Activated CD8-positive, alpha-beta memory T cell treated with anti-CD3 and anti-CD28 coated beads for 1 hour (primary cell): Measurements from ENCODE around the gene AVPR2.

Experiments used
- DNase-seq, 2 donors: peaks; one replicate each; pipeline ENCODE4 v3.0.0-alpha.2; 2020; ENCODE audit warnings: low read depth in 1 of 2; ENCODE audit errors: extremely low read depth in 1 of 2

Gene AVPR2

DNA sequence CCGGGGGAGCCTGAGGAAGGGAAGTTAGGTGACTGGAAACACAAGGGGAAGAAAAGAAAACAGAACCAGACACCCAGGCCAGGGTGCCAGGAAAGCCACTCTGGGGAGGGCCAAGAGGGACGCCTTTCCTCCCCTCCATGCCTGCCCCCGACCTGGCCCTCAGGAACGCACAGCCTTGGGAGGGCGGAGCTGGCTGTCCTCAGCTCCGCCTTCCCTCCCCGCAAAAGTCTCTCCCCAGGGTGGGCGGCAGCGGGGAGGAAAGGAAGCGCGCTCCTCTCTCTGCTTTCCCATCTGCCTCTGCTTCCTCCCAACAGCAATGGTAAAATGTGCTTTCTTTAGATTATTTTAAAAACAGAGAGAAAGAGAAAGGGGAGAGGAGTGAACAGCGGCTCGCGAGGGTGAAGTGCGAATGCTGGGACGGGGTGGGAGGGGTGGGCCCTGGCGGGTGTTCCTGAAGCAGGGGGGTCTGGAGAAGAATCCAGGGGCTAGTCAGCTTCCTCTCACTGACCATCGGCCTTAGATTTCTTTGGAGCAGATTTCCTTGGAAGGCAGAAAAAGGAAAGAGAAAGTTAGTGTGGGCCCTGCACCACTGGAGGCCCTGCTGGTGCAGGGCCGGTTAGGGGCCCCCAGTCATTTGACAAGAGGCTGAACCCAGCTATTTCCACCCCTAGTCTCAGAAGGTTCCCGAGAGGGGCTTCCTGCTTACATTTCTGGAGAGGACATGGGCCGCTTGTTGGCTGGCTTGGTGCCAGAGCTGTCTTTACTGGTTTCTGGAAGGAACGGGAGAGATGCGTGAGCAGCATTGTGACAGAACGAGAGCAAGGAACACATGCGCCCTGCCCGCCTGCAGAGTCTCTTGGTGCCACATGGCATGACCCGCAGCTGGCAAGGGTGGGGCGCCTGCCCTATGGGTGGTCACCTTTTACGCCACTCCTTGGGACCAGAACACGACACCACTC, 44.7 kb downstream of the AVPR2 start:
- DNase-seq, result no peak

DNA sequence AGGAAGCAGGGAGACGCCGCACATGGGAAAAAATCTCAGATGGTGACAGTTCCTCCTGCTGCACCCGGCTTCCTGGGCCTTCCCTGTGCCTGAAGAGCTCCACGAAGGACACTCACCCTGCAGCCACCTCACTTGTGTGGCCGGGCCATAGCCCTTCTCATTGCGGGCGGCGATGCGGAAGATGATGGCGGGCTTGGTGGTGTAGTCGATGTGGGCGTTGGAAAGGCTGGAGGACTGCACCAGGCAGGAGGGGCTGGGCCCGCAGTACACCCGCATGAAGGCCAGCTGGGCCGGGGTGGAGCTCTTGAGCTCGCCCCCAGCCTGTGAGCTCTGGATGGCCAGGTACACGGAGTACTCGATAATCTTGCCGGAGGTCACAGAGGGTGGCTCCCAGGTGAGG, 45.7 kb downstream of the AVPR2 start:
- no peak for DNase-seq

DNA sequence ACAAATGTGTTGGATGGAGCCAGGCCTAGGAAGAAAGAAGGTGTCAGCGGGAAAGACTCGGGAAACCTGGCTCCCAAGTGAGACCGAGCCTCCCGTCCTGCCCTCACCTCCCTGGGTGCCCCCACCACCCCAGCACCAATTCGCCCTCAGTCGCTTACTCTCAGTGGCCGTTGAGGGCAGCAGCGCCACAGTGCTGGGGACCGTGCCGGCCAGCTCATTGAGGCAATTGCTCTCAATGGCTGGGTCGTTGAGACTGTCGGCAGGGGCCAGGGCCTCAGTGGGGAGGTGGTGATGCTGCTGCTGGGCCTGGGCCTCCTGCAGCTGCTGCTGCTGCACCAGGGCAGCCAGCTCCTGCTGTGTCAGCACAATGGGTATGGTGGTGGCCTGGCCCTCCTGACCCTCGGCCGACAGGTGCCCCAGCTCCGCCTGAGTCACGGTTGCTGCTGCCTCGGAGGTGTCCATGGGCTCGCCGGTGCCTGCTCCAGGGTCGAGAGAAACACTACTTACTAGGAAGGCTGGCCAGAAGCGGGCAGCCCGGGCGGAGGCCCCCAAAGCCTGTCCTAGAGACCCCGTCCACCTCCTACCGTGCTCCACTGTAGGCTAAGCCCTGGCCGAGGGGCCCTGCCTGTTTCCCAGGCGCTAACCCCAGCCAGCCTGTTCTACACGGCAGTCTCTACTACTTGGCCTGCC, 47.4 kb downstream of the AVPR2 start:
- no peak for DNase-seq

DNA sequence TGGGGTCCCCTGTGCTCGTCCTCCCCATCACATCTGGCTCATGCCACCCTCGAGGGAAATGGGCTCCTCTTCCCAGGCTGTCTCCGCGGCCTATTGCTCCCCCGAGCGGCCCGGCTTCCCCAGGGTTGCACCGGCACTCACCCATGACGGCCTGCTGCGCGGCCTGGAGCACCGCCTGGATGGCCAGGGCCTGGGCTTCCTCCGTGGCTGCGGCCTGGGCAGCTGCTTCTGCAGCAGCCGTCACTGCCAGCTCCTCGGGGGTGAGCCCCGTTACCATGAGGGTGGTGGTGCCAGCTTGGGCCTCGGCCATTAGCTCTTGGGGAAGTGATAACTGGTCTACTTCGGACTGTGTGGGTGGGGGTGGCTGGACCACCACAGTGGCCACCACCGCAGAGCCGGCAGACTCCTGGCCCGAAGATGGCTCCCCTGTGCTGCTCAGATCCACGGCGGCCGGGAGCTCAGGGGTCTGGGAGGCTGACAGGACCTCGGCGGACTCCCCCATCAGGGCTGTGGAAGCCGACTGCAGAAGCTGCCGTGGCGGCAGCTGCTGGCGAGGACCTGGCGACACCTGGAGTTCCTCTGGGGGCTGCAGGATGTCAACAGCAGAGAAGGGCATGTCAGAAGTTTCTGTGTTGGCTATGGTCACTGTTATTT, 48.0 kb downstream of the AVPR2 start:
- DNase-seq, result no peak

DNA sequence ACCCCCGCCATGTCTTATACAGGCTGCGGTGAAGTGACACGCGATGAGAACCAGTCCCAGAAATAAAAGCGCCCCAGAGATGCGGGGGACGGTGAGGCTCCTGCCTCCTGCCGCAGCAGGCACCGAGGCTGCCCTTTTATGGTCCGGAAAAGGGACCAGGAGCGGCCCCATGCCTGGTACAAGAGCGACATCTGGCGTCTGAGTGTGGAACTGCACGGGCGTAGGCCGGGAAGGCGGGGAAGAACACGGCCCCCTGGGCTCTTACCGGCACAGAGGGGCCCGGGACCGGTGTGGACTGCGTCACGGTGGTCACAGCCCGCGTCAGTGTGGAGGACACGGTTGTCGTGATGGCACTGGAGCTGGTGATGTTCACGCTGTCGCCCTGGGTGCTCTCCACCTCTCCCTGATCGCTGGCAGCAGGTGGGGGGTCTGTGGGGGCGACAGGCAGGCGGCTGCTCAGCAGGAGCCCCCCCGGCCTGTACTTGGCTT, 48.9 kb downstream of the AVPR2 start:
- DNase-seq, result peak; percentile 56 to 65

DNA sequence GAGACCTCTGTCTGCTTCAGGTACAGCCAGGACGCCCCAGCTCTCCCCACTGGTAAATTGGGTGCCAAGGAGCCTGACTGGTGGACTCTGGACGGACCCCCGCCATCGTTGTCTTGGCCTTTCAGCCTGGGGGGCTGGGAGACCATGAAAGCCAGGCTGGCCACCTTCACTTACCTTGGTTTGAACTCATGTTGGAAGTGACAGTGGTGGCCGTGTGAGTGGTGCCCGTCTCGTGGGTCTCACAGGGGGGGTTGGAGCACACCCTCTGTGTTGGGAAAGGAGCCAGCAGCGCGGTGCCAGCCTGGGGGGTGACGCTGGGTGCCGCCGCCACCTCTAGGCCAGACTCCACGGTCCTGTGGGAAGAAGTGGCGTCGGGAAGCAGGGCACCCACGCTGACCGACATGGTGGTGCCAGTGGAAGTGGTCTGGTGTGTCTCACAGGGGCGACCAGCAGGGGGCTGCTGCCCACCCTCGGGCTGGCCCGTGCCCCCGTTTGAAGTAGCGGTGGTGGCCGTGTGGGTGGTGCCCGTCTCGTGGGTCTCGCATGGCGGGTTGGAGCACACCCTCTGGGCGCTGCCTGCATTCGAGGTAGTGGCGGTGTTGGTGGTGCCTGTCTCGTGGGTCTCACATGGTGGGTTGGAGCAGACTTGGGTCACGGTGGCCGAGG, 49.6 kb downstream of the AVPR2 start:
- no peak for DNase-seq

DNA sequence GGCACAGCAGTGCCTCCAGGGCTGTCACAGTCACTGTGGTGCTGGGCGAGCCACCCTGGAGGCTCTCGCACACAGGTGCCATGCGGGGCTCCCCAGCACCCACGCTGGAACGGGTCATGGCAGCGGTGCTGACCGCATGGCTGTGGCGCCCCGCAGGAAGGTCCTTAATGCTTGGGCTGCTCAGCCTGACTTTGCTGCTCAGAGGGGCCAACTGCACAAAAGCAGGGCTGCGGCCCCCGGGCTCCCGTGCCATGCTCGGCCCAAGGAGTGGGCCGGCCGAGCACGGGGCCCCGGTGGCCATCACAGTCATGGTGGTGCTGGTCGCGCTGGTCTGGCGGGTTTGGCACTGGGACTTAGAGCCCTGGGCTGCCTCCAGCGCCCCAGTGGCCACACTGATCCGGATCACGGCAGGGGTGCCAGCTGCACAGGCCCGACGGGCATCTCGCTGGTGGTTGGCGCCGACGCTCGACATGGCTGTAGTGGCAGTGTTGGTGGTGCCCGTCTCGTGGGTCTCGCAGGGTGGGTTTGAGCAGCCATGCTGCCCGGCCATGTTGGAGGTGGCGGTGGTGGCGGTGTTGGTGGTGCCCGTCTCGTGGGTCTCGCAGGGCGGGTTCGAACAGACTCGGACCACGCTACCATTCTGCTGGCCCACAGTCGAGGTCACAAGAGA, 50.2 kb downstream of the AVPR2 start:
- no peak for DNase-seq

DNA sequence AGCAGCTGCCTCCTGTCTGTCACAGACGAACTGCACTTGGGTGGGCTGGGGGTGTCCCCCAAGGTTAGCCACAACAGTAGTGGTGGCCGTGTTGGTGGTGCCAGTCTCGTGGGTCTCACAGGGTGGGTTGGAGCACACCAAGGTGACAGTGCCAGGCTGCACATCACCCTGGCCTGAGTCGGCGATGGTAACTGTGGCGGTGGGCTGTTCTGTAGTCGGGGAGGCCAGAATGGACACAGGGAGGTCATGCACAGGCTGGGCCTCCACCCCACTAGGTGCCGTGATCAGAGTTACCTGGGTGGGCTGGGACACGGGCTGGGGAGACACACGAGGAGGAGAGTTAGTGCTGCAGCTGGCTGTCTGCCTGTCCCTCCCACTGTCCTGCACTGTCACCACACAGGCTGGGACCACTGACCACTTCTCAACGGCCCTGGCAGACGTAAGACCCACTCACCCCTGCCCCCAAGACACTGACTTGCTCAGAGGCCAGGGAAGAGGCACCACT, 50.8 kb downstream of the AVPR2 start:
- DNase-seq, result no peak

DNA sequence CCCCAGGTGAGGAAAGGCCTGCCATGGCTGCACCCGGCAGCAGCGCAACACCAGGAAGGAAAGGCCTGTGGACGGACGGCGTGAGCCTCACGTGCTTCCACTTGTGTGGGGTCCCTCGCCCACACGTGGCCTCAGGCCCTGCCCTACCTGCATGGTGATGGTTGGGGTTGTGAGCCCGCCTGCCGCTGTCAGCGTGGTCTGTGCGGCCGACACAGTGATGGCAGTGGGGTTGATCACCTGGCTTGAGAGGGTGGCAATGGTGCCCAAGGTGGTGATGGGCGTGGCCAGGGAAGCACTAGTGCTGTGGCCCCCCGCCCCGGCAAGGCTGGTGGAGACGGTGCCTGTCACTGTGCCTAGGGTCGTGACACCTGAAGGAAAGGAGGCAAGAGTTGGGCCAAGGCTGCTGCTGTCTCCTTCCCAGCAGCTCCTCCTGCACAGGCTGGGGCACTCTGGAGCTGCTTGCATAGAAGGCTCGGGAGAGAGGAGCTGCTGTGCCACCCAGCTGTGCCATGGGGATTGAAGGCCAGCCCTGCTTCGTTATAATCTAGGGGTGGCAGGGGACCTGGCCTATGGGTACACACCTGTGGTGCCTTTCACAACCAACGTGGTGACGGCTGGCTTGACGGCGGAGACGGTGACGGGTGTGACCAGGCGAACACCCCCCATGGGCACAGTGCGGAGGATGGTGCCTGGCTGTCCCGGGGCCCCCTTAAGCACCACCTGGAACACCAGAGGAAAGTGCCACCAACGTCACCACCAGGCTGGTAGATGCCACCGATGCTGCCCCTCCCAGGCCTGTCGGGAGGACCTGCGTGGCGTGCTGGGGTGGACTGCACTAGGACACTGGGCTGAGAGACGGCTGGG, 51.8 kb downstream of the AVPR2 start:
- DNase-seq, result no peak
